ENCODE results near the gene GNG8. TPM values are rescaled to one million over a fixed set of nuclear protein-coding genes. Genes with fewer than 3 reads are reported as not detected.

GNG8 gene
- total RNA-seq, 1 experiment from 2014 or later, result not detected

DNA sequence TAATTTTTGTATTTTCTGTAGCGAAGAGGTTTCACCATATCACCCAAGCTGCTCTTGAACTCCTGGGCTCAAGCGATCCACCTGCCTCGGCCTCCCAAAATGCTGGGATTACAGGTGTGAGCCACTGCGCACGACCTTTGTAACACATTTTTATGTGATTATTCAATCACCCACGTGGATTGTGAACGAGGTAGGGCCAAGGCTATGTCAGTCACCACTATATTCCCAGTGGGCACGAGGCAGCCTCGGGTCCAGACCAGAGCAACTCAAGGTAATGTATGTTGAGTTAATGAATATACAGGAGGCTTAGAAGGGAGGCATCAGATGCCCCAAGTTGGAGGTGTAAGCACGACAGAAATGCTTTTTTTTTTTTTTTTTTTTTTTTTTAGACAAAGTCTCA, 20.0 kb downstream of the GNG8 start:
- H2BK5ac ChIP-seq (ENCODE audit: insufficient read length, low read length), result no peak overlapping the region
- no peak overlapping the region for H2BK15ac ChIP-seq (ENCODE audit: low read depth, low read length)
- Mint-ChIP-seq H3K4me1 (peaks cover 11 to 19% of the 10 kb centered on the region in 2 experiments; a peak in 3 of 4 replicates), H3K27me3 (ENCODE audit: low read depth) (peaks cover 10% of the 10 kb centered on the region), H3K27ac (no peak overlapping the region), H3K9me3 (no peaks in the 10 kb centered on the region), H3K4me3 (no peak overlapping the region), H3K36me3 (ENCODE audit: insufficient read depth in 1 of 3, low read depth in 3 of 3) (no peaks in the 10 kb centered on the region)
- H2AFZ ChIP-seq (ENCODE audit: low read length), result no peak overlapping the region
- no peaks in the 10 kb centered on the region for H4K20me1 ChIP-seq (ENCODE audit: control insufficient read depth, insufficient read depth, insufficient read length)
- WGBS (ENCODE audit: extremely low coverage, insufficient read length, low lambda C conversion rate), result no CpG with 5 or more reads among the region's 10 CpGs
- no peak overlapping the region for H3K14ac ChIP-seq (ENCODE audit: insufficient read depth, low read length)
- no peak for DNase-seq
- no peaks in the 10 kb centered on the region for H3K23me2 ChIP-seq (ENCODE audit: insufficient read length, low read depth, low read length, poor library complexity, severe bottlenecking)
- no peak overlapping the region for H2BK12ac ChIP-seq (ENCODE audit: insufficient read length, low read depth, low read length)
- H3K4ac ChIP-seq (ENCODE audit: low read depth, low read length), result no peak overlapping the region
- no peaks in the 10 kb centered on the region for H3K79me1 ChIP-seq (ENCODE audit: insufficient read depth, low read depth, low read length, poor library complexity, severe bottlenecking)
- no peak overlapping the region for H4K91ac ChIP-seq (ENCODE audit: insufficient read length, low read depth, low read length)
- no peak overlapping the region for H4K5ac ChIP-seq (ENCODE audit: insufficient read length, low read depth, low read length)
- H3K4me1 ChIP-seq (ENCODE audit: insufficient read depth, low read length), result no peaks in the 10 kb centered on the region; the same call in 1 of the 2 replicates
- no peak overlapping the region for H3K23ac ChIP-seq (ENCODE audit: insufficient read length, low read depth, low read length)
- no peak overlapping the region for H3K27ac ChIP-seq (ENCODE audit: insufficient read length, low read depth, low read length)
- H3K9me3 ChIP-seq (ENCODE audit: control insufficient read depth, low read depth, low read length), result no peaks in the 10 kb centered on the region
- H4K8ac ChIP-seq (replicated peaks; ENCODE audit: insufficient read length, low read depth, low read length), result no peak overlapping the region
- H3K4me2 ChIP-seq (ENCODE audit: insufficient read depth, insufficient read length, low read length), result no peak overlapping the region
- no peak overlapping the region for H3T11ph ChIP-seq (ENCODE audit: low read length)
- no peaks in the 10 kb centered on the region for H3K27me3 ChIP-seq (ENCODE audit: insufficient read depth, low read length)
- no peaks in the 10 kb centered on the region for H3K79me2 ChIP-seq (ENCODE audit: insufficient read depth, low read length)
- no peak overlapping the region for H2AK5ac ChIP-seq (ENCODE audit: insufficient read length, low read length)
- H3K9ac ChIP-seq (ENCODE audit: extremely low read depth, insufficient read length, low read length), result no peak overlapping the region
- TF ChIP-seq, protein P1, sequence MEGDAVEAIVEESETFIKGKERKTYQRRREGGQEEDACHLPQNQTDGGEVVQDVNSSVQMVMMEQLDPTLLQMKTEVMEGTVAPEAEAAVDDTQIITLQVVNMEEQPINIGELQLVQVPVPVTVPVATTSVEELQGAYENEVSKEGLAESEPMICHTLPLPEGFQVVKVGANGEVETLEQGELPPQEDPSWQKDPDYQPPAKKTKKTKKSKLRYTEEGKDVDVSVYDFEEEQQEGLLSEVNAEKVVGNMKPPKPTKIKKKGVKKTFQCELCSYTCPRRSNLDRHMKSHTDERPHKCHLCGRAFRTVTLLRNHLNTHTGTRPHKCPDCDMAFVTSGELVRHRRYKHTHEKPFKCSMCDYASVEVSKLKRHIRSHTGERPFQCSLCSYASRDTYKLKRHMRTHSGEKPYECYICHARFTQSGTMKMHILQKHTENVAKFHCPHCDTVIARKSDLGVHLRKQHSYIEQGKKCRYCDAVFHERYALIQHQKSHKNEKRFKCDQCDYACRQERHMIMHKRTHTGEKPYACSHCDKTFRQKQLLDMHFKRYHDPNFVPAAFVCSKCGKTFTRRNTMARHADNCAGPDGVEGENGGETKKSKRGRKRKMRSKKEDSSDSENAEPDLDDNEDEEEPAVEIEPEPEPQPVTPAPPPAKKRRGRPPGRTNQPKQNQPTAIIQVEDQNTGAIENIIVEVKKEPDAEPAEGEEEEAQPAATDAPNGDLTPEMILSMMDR (conservative IDR thresholded peaks at IDR 0.05), result no peak
- no peak overlapping the region for H2BK120ac ChIP-seq (ENCODE audit: low read depth, low read length, poor library complexity, severe bottlenecking)
- H2BK20ac ChIP-seq (ENCODE audit: low read depth, low read length, poor library complexity, severe bottlenecking), result no peak overlapping the region
- no peak overlapping the region for H3K18ac ChIP-seq (ENCODE audit: insufficient read length, low read depth, low read length)
- H3K56ac ChIP-seq (ENCODE audit: insufficient read length, low read depth, low read length), result no peak overlapping the region
